Retina (tissue), 1 donor: Measurements from ENCODE around the gene COMMD10.
A peak's percentile ranks its signal among the peaks of the same experiment; 100 is the strongest.
"Not testable (repeated sequence)": the region's sequence is repeated elsewhere in the genome, so short reads cannot be mapped to it uniquely, and the experiment has no call there.

ENCODE experiments used
- DNase-seq: peaks from one replicate; pipeline ENCODE4 v3.0.0-alpha.2; 2016

The COMMD10 gene

GRCh38 chr5:116104941-116105340 is 20.1 kb downstream of the COMMD10 start:
- DNase-seq, result not testable (repeated sequence)

DNA sequence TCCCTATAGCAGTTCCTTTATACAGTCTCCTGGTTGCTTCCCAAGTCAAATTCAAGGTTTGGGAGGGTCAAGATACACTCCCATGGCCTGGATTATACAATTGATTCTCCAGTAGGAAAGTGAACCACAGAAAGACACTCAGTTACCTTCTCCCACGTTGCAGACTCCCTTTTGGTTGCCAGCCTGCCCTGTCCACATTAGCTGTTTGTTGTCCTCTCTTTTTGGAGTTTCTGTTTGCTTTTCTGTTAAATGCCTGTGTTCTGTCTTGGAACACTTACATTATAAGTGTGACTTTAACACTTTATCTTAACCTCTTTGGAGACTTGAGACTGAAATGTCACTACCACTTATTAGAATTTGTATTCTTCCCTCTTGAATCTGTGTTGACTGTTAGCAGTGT is 30.3 kb downstream of the COMMD10 start:
- DNase-seq, result no peak

DNA sequence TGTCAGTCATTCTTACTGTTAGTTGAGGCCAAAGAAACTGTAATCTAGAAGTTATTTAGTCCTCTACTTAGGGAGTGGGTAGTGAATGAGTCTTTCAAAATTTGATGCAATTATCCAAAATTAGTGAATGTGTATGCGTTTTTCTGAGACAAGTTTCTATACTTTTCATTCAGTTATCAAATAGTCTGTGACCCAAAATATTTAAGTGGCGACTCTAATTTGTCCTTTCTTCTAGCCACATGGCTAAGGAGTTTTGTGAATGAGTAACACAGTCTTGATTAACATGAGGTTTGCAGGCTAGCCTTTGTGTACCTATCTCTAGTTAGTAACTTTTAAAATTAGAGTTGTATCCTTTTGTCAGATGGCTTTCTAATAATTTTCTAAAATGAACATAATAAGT is 45.6 kb downstream of the COMMD10 start:
- no peak for DNase-seq

DNA sequence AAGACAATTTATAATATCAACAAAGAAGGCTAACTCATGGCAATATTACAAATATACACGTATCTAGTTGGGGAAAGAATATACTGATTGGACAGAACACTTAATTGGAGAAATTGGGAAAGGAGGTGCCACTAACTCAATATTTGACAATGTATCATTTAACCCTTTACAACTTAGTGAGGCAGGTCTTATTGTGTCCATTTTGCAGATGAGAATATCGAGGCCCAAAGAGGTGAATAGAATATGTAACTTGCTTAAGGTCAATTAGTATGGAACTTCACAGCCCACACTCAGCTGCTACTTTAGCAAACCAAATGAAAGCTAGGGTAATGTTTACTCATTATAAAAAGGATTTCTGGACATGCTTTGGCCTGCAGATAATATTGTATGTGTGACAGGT is 46.2 kb downstream of the COMMD10 start:
- no peak for DNase-seq

GRCh38 chr5:116133281-116133680 is 48.5 kb downstream of the COMMD10 start:
- no peak for DNase-seq

GRCh38 chr5:116135344-116135743 is 50.5 kb downstream of the COMMD10 start:
- DNase-seq, result no peak

GRCh38 chr5:116137544-116138378 is 52.9 kb downstream of the COMMD10 start:
- DNase-seq, result peak; percentile 52

DNA sequence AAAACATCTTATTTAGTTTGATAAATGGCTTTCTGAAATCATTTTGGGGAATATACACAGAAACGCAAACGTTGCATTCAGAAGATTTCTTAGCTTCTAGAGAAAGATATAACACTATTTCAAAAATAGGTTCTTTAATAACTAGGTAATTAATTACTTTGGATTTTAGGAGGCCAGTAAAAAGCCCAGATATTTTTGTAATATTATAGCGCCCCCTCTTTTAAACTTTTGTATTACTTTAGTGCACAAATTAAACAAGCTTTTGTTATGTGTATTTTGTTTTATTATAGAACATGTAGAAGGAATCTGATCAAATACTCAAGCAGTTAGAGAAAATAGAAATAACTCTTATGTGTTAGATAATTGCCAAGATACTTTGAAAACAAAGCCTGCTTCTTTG is 57.7 kb downstream of the COMMD10 start:
- DNase-seq, result no peak

- no peak for DNase-seq
Observed at GRCh38 chr5:116144103-116144502, 59.3 kb downstream of the COMMD10 start.

DNA sequence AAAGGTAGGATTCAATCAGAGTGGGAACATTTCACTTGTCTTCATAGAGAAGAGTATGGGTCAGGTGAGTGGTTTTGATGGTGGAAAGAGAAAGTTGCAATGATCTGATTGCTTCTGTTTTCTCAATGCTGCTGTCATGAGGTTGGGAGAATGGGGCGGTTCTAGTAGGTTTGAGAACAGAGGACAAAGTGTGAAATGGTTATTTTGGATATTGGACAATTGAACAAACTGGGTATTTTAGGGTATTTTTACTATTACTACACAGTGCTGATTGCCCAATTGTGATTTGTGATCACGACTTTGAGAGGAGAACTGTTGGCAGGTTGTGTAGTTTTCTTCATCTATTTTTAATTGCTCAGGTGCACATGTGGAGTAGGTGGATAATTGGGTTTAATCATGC is 60.2 kb downstream of the COMMD10 start:
- DNase-seq, result no peak

DNA sequence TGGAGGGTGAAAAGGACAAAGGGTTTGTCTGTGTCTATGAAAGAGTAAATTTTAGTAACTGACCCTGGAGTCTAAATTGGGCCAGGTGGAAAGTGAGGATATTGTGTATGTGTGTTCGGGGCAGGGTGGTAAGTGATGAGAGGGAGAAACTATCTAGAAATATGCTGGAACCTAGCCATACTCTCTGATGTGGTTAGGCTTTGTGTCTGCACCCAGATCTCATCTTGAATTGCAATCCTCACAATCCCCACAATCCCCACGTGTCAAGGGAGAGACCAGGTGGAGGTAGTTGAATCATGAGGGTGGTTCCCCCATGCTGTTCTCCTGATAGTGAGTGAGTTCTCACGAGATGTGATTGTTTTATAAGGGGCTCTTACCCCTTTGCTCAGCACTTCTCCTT is 60.6 kb downstream of the COMMD10 start:
- no peak for DNase-seq

DNA sequence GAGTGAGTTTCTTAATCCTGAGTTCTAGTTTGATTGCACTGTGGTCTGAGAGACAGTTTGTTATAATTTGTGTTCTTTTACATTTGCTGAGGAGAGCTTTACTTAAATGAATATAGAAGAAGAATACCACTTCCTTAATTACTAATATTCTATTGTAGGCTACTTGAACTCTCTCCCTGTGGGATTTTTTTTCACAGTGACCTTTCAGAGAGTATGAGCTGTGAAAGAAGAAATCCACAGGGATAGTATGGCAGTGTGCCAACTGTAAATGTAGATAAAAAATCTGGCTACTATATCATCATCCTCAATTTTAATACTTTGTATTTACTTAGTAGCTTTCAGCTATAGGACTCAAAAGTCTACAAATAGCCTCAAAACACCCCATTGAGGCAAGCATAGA is 67.3 kb downstream of the COMMD10 start:
- DNase-seq, result no peak

GRCh38 chr5:116153687-116154174 is 68.9 kb downstream of the COMMD10 start:
- DNase-seq, result no peak

GRCh38 chr5:116154252-116154651 is 69.4 kb downstream of the COMMD10 start:
- no peak for DNase-seq

GRCh38 chr5:116154931-116155330 is 70.1 kb downstream of the COMMD10 start:
- DNase-seq, result no peak

DNA sequence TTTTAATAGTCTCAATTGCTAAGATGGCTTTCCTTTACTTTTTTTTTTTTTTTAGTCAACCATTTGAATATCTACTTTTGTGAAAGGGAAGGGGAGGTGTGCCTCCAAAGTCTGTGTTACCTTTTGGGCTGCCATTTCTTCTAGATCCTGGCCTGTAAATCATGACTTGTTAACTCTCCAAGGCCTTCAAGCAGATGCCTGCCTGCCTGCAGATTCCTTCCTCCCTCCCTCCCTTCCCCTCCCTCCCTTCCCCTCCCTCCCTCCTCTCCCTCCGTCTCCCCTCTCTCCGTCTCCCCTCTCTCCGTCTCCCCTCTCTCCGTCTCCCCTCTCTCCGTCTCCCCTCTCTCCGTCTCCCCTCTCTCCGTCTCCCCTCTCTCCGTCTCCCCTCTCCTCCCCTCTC is 73.1 kb downstream of the COMMD10 start:
- DNase-seq, result no peak

DNA sequence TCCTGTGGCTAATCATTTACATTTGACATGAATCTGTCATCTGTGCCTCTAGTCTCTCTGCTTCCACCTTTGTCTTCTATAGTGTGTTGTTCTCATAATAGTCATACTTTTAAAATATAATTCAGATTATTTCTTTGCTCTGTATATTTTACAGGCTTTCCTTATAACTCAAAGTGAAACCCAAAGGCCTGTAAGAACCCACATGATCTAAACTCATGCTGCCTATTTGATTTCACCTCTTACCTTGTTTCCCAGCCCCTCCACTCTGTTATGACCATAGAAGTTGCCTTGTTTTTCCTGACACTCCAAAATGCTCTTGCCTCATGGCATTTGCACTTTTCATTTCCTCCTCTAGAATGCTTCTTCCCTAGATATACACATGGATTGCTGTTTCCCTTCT is 74.2 kb downstream of the COMMD10 start:
- DNase-seq, result no peak

GRCh38 chr5:116174111-116174510 is 89.3 kb downstream of the COMMD10 start:
- no peak for DNase-seq

DNA sequence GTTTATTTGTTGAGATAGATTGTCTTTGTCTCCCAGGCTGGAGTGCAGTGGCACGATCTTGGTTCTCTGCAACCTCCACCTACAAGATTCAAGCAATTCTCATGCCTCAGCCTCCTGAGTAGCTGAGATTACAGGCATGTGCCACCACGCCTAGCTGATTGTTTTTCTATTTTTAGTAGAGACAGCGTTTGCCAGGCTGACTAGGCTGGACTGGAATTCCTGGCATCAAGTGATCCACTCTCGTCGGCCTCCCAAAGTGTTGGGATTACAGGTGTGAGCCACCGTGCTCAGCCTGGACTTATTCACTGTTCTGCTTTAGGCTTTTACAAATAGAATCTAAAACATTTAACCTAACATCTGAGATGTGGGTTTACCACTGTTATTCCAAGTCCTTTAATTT is 91.3 kb downstream of the COMMD10 start:
- DNase-seq, result no peak

- DNase-seq, result no peak
Observed at GRCh38 chr5:116178925-116179324, 94.1 kb downstream of the COMMD10 start.

DNA sequence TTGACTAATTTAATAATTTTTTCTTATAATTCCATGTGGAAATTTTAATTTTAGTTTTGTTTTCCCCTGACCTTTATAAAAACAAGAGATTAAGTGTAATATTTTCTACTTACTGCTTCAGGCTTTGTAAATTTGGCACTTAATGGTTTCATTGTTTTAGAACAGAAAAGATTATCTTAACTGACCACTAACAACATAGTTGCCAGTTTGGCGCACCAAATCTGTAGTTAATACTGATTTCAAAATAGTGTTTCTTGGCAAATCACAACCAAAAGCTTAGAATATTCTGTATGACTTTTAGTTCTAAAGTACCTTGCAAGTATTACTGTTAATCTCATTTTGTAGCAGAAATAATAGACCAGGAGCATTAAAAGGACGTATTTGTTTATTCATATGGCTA is 124.3 kb downstream of the COMMD10 start:
- DNase-seq, result no peak

GRCh38 chr5:116212225-116212624 is 127.4 kb downstream of the COMMD10 start:
- no peak for DNase-seq

- no peak for DNase-seq
Observed at GRCh38 chr5:116216246-116216645, 131.4 kb downstream of the COMMD10 start.

GRCh38 chr5:116225281-116225922 is 140.6 kb downstream of the COMMD10 start:
- DNase-seq, result no peak
